Pancreas (tissue), 10 donors: ENCODE data around the gene GUCY2D. TPM values are rescaled to one million over a fixed set of nuclear protein-coding genes. Genes with fewer than 3 reads are reported as not detected.
A peak's percentile ranks its signal among the peaks of the same experiment; 100 is the strongest.

Experiments
- ATAC-seq, 4 donors: fragments of 200-7000 bp; cut with Tn5 transposase; one replicate each; pipeline versions ENCODE4 v1.8.0 to v1.9.1; 2020; ENCODE audit warnings: mild to moderate bottlenecking in 4 of 4, moderate library complexity in 4 of 4
- DNase-seq, 6 donors: peaks; one replicate each; pipeline ENCODE4 v3.0.0-alpha.2; 2020
- FAIRE-seq: peaks from 2 replicates; lab custom pipeline; 2012; peaks lifted over from hg19 to GRCh38; lab: Jason Lieb, UNC
- H3K27ac ChIP-seq, 4 donors: fragments of 200-600 bp; sonication (generic); 1 replicate in 3 of 4; 2 replicates in 1 of 4; pipeline versions ENCODE4 v1.5.0 to v1.8.0; 2020
- H3K27me3 ChIP-seq, 4 donors: fragments of 200-600 bp; one replicate each; pipeline ENCODE4 v1.8.0; 2021
- H3K36me3 ChIP-seq, 3 donors: fragments of 200-600 bp; sonication (generic) in 1 of 3; one replicate each; pipeline versions ENCODE4 v1.5.0 to v1.8.0; 2020 to 2021
- H3K4me1 ChIP-seq, 3 donors: fragments of 200-600 bp; one replicate each; pipeline ENCODE4 v1.8.0; 2021
- H3K4me3 ChIP-seq, 4 donors: fragments of 200-600 bp; sonication (generic) in 2 of 4; one replicate each; pipeline versions ENCODE4 v1.5.0 to v1.8.0; 2020 to 2021
- H3K9me3 ChIP-seq, 4 donors: fragments of 200-600 bp; one replicate each; pipeline ENCODE4 v1.8.0; 2021
- CTCF ChIP-seq, 4 donors: fragments of 200-600 bp; sonication (generic) in 3 of 4; IDR thresholded peaks; one replicate each; pipeline versions ENCODE4 v1.5.0 to v1.8.0; 2021; ENCODE audit warnings: antibody characterized with exemption in 4 of 4
- WGBS, 2 donors: extraction: QIAGEN DNeasy Blood & Tissue Kit; methylation state at CpG; one replicate each; pipeline ENCODE4 v1.1.7; 2013; 5-methylcytosine and 5-hydroxymethylcytosine counted together
- intact Hi-C, 3 donors: fragments of 100-400 bp; cut with DNase I; formaldehyde crosslinking; loops; one replicate each; pipeline versions ENCODE4 v1.11.1 to v1.14.2; 2022
- polyA plus RNA-seq, 2 donors: library from polyadenylated mRNA; stranded (reverse); fragments of 200-250 nt; gene quantifications; one replicate each; pipeline ENCODE4 v1.2.3, GENCODE V29; 2013
- total RNA-seq, 6 donors: library from RNA; stranded (reverse); fragmentation: NEBNext Ultra II Directional in 4 of 6; extraction: Animal tissue kit (Norgen Biotek cat#: 25700) in 4 of 6; gene quantifications; one replicate each; pipeline versions ENCODE4 v1.2.1 to v1.2.4, GENCODE V29; 2021 to 2023
- donor health status: healthy with polysubstance abuse.
- donor health status: DM: no; HTN: no; CAD: no; lungs with moderate emphysema.
- donor health status: DM: no; HTN: no; CAD: no.
- donor health status: control.
- donor health status: control.
- donor health status: Bipolar disorder and iron deficiency.
- donor health status: DM: yes; HTN: yes; CAD: no.
- donor health status: DM: no; HTN: no; CAD: no.
- donor health status: DM: no; HTN: no; CAD: no.
- donor health status: DM: yes; HTN: yes; CAD: no.

The GUCY2D gene
- total and polyA plus RNA-seq, 8 donors: 0.02 to 0.47 (median 0.23) TPM; not detected in 2

GRCh38 chr17:7982666-7983065 lies 19.7 kb upstream of the GUCY2D start:
- intact Hi-C loops: loop anchor here in 2 of 3 donors (5.0 to 10.0 kb wide), 3 partner anchors 115 to 238 kb away; no protein-coding TSS in a partner anchor
- 68 to 87% methylated on average over 6 of the region's 6 CpGs for WGBS, 2 donors

GRCh38 chr17:7984904-7985303 lies 17.5 kb upstream of the GUCY2D start:
- H3K36me3 ChIP-seq: no peaks in the 10 kb centered on the region
- intact Hi-C loops: loop anchor here in 2 of 3 donors (5.0 to 10.0 kb wide), 5 partner anchors 73 to 243 kb away; no protein-coding TSS in a partner anchor
- FAIRE-seq (no peak), ATAC-seq (no peak), DNase-seq (no peak)
- WGBS, 2 donors: 62 to 68% methylated on average over 9 of the region's 9 CpGs
- H3K27me3 ChIP-seq: no peaks in the 10 kb centered on the region
- H3K27ac ChIP-seq: no peak overlapping the region
- no peak for TF ChIP-seq CTCF (IDR thresholded peaks at IDR 0.05)
- H3K9me3 ChIP-seq: no peaks in the 10 kb centered on the region
- no peaks in the 10 kb centered on the region for H3K4me1 ChIP-seq
- H3K4me3 ChIP-seq: no peak overlapping the region

More at GRCh38 chr17:7982666-7983065, 19.7 kb upstream of the GUCY2D start:
- Histone ChIP-seq H3K27me3 (no peaks in the 10 kb centered on the region), H3K4me3 (no peak overlapping the region), H3K36me3 (no peaks in the 10 kb centered on the region), H3K9me3 (no peaks in the 10 kb centered on the region), H3K27ac (no peak overlapping the region), H3K4me1 (no peaks in the 10 kb centered on the region)
- no peak for FAIRE-seq
- no peak for TF ChIP-seq CTCF (IDR thresholded peaks at IDR 0.05)
- no peak for ATAC-seq
- no peak for DNase-seq

DNA sequence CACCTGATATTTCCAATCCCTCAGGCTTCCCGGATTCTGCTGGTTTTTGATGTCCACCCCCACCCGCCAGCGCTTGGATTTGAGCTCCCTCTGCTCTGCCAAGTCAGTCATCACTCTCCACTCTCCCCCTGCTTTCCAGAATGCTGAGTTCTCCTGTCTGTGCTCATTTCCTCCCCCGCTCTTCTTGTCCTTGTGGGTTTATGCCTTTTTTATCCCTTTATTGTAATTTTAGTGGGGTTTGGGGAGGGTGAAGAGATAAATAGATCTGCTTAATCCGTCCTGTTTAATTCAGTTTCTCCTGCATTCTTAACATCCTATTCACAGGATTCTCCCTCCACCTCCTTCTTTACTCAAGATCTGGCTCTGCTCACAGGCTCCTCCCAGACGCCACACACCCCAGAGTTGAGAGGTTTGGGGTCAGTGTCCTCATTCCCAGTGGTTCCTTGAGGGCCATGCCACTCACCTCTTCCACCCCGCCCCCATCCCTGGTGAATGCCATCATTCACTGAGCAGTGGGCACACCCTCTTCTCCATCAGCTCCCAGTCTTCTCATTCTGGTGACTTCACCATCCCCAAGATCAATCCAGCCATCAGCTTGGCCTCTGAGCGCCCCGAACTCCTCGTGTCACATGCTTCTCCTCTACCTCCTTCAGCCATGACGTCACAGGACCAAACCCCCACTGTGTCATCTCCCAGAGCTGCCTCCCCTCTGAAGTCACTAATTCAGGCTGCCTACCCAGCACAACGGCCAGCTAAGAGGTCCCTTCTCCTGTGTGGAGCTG lies 15.1 kb upstream of the GUCY2D start:
- FAIRE-seq (no peak), DNase-seq (peak in 1 of 6 donors; percentile 25), ATAC-seq (no peak)
- Histone ChIP-seq H3K27me3 (no peaks in the 10 kb centered on the region), H3K9me3 (no peaks in the 10 kb centered on the region), H3K27ac (no peak overlapping the region), H3K4me1 (no peaks in the 10 kb centered on the region), H3K4me3 (no peak overlapping the region), H3K36me3 (no peaks in the 10 kb centered on the region)
- intact Hi-C loops: loop anchor here in 2 of 3 donors (5.0 to 10.0 kb wide), 4 partner anchors 75 to 245 kb away; no protein-coding TSS in a partner anchor
- WGBS, 2 donors: 55 to 64% methylated on average over 12 of the region's 12 CpGs
- TF ChIP-seq CTCF (IDR thresholded peaks at IDR 0.05): no peak

DNA sequence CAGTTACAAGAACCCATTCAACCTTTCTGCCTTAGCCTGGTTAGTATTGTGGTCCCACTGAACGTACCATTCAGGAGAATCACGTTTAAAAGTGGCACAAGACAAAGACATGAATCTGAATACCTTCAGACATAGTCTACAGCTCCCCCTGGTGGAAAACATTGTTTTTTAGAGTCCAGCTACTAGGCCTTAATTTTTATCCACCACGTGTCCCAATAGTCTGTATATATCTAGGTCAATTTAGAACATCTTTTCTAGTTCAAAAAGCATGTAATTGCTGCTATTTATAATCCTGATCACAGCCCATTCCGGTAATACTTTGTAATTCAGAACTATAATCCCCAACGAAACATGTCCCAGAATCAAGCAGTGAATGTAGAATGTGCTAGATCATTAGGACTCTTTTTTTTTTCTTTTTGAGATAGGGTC lies 13.7 kb upstream of the GUCY2D start:
- Histone ChIP-seq H3K27ac (no peak overlapping the region), H3K27me3 (no peaks in the 10 kb centered on the region), H3K4me3 (no peak overlapping the region), H3K9me3 (no peaks in the 10 kb centered on the region), H3K36me3 (no peaks in the 10 kb centered on the region), H3K4me1 (no peaks in the 10 kb centered on the region)
- TF ChIP-seq CTCF (IDR thresholded peaks at IDR 0.05): peak; percentile 42 to 64 (median 58)
- ATAC-seq: peak; percentile 72 to 86 (median 78)
- DNase-seq: peak in 3 of 6 donors; percentile 37 to 59 (median 58)
- FAIRE-seq: peak; percentile 74
- WGBS, 2 donors: 14 to 16% methylated on average over 5 of the region's 5 CpGs
- intact Hi-C loops: loop anchor here in 2 of 3 donors (5.0 to 10.0 kb wide), 4 partner anchors 76 to 246 kb away; no protein-coding TSS in a partner anchor
